HG02981 (cell line): Measurements from ENCODE around the gene TMEM100.
"Not testable (repeated sequence)": the region's sequence is repeated elsewhere in the genome, so short reads cannot be mapped to it uniquely, and the experiment has no call there.

Experiments
- ATAC-seq: cut with Tn5 transposase; IDR thresholded peaks from one replicate; pipeline ENCODE4 v1.9.1; 2021; ENCODE audit warnings: mild to moderate bottlenecking, moderate library complexity; ENCODE audit not compliant: unreplicated experiment

The TMEM100 gene

DNA sequence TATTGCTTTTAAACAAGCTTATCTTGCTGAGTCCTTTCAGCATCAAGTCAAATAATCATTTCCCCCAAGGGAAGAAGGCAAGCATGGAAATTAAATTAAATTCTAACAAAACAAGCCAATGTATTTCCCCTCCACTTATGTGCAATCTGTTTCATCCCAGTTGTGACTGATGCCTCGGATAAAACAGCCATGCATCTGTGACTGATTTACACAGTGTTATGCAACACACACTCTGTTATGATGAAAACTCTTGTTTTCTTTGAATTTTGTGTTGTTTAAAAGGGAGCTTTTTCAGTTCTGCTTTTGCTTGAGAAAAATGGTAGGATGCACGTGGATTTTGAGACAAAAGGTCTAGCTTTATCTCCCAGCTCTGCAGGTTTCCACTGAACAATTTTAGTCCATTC lies 32.6 kb downstream of the TMEM100 start:
- ATAC-seq = no peak

DNA sequence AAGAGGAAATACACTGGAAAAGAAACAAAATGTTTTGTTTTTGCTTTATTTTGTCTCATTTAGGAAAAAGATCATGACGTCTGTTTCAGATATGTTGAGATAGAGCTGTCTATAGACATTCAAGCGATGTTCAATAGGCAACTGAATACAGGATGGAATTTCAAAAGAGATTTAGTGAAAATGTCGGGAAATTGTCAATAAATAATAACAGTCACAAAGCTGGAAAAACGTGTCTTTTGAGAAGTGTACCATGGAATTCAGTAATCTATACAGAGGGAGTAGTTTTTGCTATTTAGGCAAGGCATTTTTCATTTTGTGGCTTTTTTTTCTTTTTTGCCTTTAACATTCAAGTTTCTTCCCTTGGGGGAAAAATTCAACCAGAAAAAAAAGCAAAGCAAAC lies 33.0 kb downstream of the TMEM100 start:
- ATAC-seq = no peak

DNA sequence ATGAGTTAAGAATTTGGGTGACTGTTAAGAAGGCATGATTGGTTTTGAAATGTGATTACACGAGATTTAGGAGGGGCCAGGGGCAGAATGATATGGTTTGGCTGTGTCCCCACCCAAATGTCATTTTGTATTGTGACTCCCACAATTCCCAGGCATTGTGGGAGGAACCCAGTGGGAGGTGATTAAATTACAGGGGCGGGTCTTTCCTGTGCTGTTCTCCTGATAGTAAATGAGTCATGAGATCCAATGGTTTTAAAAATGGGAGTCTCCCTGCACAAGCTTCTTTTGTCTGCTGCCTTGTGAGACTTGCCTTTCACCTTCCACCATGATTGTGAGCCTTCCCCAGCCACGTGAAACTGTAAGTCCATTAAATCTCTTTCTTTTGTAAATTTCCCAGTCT lies 34.6 kb downstream of the TMEM100 start:
- ATAC-seq = no peak

DNA sequence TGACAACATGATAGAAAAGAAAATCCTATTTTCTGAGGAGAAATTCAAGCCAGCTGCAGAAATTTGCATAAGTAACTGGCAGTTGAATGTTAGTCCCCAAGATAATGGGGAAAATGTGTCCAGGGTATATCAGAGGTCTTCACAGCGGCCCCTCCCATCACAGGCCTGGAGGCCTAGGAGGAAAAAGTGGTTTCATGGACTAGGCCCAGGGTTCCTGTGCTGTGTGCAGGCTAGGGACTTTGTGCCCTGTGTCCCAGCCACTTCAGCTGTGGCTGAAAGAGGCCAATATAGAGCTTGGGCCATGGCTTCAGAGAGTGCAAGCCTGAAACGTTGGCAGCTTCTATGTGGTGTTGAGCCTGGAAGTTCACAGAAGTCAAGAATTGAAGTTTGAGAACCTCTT lies 35.6 kb downstream of the TMEM100 start:
- no peak for ATAC-seq

DNA sequence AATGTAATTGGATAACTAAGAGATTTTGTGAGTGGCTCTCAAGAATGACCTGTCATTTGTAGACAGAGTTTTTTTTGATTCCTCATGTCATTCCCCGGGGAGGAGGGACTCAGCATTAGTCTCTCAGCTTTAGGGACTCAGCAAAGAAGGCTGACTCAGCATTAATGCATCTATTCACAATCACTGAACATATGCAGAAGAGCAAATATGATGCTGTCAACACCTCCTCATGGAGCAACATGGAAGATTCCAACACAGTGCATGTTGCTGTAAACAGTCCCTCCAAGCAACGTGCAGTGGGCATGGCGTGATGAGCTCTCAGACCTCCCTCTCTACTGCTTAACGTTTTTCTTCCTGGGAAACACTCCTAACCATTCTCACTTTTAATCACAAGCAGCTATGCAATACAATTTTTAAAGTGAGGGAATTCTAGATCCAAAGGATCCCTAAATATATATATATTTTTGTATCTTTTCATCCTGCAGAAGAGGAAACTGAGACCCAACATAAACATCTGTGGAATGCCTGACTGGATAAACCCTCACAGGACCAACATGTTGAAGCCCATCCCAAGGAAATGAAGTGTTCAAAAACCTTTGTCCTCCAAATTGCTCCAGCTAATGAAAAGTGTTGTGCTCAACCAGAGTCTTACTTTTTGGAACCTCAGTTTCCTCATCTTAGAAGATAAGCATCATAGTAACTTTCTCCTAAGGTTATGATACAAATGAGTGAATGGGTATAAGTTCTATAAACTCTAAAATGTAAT lies 38.9 kb downstream of the TMEM100 start:
- no peak for ATAC-seq

DNA sequence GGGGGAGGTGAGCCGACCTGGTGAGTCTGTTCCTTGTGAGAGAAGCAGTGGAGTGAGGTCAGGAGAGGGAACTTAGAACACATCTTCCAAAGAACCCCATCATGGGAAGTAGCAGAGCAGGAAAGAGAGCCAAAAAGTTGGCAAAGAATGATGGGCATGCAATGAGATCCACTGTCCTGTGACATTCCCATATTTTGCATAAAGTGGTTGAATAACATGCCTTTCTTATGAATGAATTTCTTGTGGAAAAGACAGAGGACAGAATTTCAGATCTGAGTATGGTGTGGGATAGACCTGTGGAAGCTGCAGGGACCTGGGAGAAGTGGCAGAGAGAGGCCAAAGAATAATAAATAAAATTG lies 41.3 kb downstream of the TMEM100 start:
- ATAC-seq = no peak

DNA sequence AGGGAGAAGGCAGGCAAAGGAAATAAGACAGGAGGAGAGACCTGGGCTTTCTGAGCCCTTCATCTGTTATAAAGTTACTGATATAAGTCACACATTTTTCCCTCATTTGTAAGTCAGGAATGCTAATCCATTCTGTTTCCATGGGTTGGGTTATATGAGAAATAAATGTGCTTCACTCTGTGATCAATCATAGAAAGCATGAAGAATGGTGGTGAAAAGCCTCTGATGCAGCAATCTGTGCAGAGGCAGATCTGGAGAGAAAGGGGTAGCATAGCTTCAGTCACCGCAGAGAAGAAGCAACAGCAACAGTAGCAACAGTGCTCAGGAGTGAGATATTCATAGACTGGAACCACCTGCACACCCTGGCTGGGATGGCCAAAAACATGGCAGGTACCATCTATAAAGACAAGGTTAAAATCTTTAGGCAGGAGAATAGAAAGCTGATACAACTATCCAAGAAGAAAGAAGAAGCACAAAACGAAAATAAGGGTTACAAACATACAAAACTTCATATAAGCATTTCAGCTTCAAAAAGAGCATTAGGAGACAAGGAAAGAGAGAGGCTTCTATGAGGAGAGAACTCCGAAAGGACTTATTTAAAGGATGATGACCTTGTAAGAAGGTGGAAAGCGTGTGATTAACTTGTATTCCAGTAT lies 41.9 kb downstream of the TMEM100 start:
- no peak for ATAC-seq

DNA sequence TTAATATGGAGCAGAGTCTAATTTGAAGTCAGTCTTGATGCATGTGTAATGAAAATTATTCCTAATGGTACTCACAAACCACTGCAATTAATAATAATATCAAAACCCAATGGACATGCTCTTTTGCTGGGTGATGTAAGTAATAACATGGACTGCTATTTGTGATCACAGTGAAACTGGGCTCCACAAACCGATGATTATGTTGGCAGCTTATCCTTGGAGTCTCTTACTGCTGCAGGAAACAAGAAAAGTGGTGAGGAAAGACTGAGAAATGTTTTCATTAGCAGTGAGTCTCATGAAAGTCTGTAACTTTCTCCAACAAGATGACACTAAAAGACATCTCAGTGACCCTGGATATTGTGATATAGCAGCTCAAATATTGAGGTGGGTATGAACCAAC lies 45.2 kb downstream of the TMEM100 start:
- ATAC-seq = no peak

DNA sequence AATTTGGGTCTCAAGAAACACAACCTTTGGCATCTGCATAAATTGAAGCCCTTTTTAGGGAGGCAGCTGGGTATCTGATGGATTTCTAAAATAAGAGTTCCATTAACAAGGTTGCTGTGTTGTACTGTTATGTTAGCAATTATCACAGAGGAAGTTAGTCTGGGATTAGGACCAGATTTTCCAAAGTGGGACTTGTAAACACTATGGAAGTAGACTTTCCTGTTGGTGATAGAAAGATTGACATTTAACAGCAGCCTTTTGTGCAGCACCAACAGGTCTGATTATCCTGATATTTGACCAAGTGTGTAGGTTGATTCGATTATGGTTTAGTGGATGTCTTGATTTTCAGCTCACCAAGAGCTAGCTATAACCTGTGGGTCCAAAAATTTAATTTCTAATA lies 46.4 kb downstream of the TMEM100 start:
- no peak for ATAC-seq

DNA sequence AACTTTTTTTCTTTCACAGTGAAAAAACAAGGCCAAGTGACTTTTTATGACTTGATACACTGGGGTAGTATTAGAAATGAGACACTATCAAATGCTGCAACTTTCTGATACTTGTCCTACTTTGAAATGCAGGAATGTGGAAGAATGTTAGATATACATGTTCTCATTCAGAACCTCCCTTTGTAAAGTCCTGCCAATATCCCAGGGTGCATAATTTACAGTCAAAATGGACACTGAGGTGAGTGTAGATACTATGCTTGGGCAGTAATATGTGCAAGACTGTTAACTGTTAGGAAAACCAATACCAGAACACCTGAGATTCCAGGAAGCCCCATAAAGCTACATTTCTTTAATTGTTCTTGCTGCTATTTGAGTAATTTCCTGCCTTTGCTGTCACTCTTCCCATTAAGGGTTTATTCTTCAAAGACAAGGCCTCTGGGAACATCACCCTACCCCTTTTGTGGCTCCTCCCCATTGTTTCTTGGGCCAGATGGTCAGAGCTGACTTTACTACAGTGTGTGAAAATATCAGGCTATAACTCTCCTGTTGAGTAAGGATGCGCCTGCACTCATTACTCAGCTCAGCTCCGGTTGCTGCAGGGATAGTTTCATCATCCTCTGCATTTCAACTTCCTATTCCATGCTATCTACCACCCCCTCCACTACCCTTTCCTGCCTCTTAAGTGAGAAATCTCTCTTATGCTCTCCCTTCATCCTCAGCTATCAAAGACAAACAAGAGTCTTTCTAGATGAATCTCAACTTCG lies 48.7 kb downstream of the TMEM100 start:
- no peak for ATAC-seq

DNA sequence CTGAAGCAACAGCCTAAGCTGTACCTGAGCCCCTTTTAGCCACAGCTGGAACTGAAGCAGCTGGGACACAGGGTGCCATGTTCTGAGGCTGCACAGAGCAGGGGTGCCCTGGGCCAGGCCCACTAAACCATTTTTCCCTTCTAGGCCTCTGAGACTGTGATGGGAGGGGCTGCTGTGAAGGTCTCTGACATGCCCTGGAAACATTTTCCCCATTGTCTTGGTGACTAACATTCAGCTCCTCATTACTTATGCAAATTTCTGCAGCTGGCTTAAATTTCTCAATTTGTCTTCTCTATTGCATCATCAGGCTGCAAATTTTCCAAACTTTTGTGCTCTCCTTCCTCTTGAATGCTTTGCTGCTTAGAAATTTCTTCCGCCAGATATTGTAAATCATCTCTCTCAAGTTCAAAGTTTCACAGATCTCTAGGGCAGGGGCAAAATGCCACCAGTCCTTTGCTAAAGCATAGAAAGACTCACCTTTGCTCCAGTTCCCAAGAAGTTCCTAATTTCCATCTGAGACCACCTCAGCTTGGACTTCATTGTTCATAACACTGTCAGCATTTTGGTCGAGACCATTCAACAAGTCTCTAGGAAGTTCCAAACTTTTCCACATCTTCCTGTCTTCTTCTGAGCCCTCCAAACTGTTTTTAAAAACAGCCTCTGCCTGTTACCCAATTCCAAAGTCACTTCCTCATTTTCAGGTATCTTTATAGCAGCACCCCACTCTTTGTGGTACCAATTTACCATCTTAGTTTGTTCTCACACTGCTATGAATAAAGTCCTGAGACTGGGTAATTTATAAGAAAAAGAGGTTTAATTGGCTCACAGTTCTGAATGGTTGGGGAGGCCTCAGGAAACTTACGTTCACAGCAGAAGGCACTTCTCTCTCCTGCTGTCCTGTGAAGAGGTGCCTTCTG lies 49.8 kb downstream of the TMEM100 start:
- no peak for ATAC-seq

DNA sequence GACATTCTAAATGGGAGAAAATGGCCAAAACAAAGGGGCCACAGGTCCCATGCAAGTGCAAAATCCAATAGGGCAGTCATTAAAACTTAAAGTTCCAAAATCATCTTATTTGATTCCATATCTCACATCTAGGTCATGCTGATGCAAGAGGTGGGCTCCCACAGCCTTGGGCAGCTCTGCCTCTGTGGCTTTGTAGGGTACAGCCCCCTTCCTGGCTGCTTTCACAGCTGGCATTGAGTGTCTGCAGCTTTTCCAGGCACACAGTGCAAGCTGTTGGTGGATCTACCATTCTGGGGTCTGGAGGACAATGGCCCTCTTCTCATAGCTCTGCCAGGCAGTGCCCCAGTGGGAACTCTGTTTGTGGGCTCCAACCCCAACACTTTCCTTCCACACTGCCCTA lies 50.7 kb downstream of the TMEM100 start:
- ATAC-seq = not testable (repeated sequence)
